GM12865 (cell line): ENCODE data around the gene ARMC9.
"Not testable (repeated sequence)": the region's sequence is repeated elsewhere in the genome, so short reads cannot be mapped to it uniquely, and the experiment has no call there.

Experiments used
- DNase-seq: peaks from one replicate; pipeline ENCODE4 v3.0.0; 2010; ENCODE audit warnings: low read depth
- H3K4me3 ChIP-seq: 2 replicates; pipeline ENCODE4 v1.5.1; 2011; ENCODE audit warnings: mild to moderate bottlenecking, low read depth, low read length, control low read depth
- TF ChIP-seq, protein P1 (sequence below): IDR thresholded peaks from 2 replicates; pipeline ENCODE4 v1.5.1; 2011; ENCODE audit warnings: low read length, control low read depth, low read depth, inconsistent platforms; ENCODE audit not compliant: insufficient read depth; ENCODE audit errors: missing control alignments

The ARMC9 gene

DNA sequence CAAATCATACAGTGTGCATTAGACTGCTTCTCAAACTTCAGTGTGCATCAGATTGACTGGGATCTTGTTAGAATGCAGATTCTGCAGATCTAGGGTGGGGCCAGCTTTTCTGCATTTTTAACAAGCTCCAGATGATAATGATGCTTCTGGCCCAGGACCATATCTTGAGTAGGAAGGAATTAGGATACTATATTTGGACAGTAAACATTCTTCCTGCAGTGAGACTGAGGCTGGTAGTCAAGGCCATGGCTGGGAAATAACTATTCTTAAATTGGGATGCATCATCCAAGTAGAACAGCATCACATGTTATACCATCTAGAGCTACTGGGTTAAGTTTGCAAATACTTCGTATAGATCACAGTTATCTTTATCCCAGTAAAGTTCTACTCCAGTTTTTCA lies 28.4 kb upstream of the ARMC9 start:
- TF ChIP-seq, protein P1, sequence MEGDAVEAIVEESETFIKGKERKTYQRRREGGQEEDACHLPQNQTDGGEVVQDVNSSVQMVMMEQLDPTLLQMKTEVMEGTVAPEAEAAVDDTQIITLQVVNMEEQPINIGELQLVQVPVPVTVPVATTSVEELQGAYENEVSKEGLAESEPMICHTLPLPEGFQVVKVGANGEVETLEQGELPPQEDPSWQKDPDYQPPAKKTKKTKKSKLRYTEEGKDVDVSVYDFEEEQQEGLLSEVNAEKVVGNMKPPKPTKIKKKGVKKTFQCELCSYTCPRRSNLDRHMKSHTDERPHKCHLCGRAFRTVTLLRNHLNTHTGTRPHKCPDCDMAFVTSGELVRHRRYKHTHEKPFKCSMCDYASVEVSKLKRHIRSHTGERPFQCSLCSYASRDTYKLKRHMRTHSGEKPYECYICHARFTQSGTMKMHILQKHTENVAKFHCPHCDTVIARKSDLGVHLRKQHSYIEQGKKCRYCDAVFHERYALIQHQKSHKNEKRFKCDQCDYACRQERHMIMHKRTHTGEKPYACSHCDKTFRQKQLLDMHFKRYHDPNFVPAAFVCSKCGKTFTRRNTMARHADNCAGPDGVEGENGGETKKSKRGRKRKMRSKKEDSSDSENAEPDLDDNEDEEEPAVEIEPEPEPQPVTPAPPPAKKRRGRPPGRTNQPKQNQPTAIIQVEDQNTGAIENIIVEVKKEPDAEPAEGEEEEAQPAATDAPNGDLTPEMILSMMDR, result no peak

DNA sequence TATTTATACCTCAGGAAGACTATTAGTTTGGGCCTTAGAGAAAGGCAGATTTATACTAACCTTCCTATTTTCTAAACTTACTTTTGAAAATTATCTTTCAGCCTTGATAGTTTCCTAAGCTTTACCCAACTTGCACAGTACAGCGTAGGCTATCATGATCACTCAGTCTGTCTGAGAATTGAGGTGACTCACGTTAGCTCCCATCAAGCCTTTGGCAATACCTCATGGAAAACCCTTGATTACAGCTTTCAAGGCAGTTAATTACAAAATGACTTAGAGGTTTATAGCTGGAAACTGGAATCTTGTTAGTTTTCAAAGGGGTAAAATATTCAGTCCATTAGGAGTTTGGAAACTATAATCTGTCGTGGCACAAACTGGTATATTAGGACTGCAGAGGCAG lies 26.4 kb upstream of the ARMC9 start:
- no peak for DNase-seq
- H3K4me3 ChIP-seq, result no peak overlapping the region
- TF ChIP-seq, protein P1, result no peak

More for the DNA sequence above, 28.4 kb upstream of the ARMC9 start:
- no peak for DNase-seq
- no peak overlapping the region for H3K4me3 ChIP-seq

DNA sequence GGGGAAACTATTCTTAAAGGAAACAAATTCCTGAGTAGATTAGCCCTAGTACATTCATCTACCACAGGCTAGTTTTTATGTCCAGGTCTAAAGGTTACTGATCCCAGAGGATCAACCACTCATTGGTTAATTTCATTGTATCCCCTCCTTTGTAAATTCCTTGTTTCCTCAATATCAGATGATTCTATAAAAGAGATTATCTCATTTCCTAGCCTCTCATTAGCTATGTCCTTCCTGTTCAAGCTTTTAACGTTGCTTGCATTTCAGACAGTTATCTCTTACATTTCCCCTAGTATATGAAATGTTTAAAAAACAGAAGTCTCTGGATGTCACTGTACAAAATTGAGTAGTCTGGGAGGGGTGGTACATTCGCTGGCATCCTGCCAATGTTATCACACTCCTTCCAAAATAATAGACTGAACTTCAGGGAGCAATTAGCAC lies 24.2 kb upstream of the ARMC9 start:
- DNase-seq, result no peak
- TF ChIP-seq, protein P1, result no peak
- H3K4me3 ChIP-seq, result no peak overlapping the region

DNA sequence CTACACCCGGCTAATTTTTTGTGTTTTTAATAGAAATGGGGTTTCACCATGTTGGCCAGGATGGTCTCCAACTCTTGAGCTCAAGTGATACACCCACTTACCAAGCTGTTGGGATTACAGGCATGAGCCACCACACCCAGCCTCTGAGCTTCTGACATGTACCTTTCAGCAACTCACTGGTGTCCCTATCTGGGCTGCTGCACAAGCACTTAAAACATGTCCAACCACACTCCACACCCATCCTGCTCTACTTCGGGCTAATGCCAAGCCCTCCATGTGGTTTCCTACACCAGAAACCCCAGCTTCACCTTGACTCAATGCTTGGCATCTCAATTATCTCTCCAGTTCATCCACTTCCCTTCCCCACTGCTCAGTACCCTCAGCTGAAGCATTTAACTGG lies 22.4 kb upstream of the ARMC9 start:
- no peak for DNase-seq
- no peak overlapping the region for H3K4me3 ChIP-seq
- TF ChIP-seq, protein P1, result no peak

DNA sequence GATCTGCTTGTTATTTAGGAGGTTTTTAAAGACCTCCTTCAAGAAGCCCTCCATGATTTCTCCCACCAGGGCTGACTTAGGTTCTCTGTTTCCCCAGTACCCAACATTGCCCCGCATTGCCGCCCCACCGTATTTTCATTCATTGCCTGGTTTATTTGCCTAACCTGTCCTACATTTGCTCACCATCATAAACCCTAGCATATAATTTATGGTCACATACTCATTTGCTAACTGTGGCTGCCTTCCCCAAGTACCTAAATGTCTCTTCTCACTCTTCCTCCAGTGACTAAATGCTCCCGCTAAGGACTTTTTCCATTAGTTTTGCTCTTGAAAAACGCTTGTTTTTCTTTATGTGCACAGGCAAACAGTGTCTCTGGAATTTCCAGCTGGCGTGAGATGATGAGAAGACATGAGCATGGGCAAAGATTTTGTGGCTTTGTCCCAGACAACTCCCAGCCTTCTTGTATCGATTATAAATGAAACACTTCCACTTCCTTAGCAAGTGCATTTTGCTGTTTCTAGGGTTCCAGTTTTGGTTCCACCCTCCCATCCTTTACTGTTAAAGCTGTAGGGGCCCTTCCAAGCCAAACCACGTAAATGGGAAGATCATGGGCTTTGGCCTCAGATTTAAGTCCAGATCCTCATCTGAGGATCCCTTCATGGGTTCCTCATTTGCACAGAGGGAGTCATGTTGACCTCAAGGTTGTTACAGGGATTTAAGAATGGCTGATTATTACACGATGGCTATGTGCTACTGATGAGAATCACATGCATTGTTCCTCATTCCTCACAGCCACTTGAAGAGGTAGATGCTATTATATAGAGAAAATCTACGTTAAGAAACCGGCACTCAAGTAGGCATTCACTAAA lies 21.0 kb upstream of the ARMC9 start:
- no peak overlapping the region for H3K4me3 ChIP-seq
- no peak for DNase-seq
- TF ChIP-seq, protein P1, result no peak

DNA sequence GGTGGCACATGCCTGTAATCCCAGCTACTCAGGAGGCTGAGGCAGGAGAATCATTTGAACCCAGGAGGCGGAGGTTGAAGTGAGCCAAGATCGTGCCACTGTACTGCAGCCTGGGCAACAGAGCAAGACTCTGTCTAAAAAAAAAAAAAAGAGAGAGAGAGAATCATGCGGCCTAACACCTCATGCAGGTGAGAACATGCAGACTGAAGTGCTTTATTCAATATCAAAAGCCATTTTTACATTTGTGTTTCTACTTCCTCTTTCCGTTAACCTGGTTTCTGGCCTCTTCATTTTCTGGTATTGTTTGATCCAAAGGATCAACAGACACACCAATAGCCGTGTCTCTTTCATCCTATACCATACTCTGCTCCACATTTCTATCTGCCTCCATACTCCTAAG lies 19.6 kb upstream of the ARMC9 start:
- not testable (repeated sequence) for DNase-seq

DNA sequence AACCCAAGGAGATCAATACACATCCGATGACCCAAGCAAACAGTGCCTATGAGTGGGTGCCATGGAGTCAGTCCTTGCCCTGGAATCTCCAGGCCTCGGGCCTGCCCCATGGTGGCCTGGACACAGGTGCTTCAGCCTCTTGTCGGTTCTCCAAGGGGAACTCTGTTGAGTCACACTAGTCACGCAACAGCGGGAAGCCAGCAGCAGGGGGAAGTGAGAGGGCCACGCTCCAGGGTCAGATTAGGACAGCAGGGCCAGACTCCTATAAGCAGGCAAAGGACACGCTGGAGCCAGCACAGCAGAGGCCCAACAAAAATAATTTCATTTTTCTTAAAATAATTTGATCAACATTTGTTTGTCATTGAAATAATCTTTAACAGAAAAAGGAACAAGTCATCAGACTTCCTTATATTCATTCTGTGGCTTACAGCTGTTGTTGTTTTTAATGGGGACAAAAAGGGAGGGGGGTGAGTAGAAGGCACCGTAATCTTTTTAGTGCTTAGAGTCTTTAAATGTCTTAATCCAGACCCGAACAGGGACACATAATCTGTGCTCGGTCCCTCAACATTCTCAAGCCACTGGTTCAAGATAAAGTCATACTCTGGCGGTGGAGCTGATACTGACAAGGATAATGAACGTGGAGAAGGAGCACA lies 16.4 kb upstream of the ARMC9 start:
- peak; percentile 80 for DNase-seq
- TF ChIP-seq, protein P1, result no peak
- H3K4me3 ChIP-seq, result no peak overlapping the region

More for the DNA sequence above, 19.6 kb upstream of the ARMC9 start:
- not testable (repeated sequence) for H3K4me3 ChIP-seq
